OCI-LY3 (cell line): ENCODE measurements around the gene VPS13D.

ENCODE experiments used
- CTCF ChIP-seq: fragments of 200-600, 300-600 bp; sonication (generic); IDR thresholded peaks from 2 replicates; pipeline ENCODE4 v1.5.1; 2014; ENCODE audit warnings: antibody characterized with exemption, low read length, low read depth
- EZH2phosphoT487 ChIP-seq: fragments of 200-600 bp; shearing (Covaris generic); IDR thresholded peaks from 2 replicates; pipeline ENCODE4 v1.6.1; 2018; ENCODE audit warnings: antibody characterized with exemption, mixed run types, low read depth

GRCh38 chr1:12417389-12417788 is 187.6 kb downstream of the VPS13D start:
- TF ChIP-seq CTCF (no peak), EZH2phosphoT487 (no peak)
